GM10266 (cell line): ENCODE measurements around the gene RPL41.

Source experiments
- DNase-seq: peaks from one replicate; pipeline ENCODE4 v3.0.0; 2012; ENCODE audit errors: extremely low spot score
- CTCF ChIP-seq: IDR thresholded peaks from 2 replicates; pipeline ENCODE4 v1.5.1; 2012; ENCODE audit warnings: mild to moderate bottlenecking, low read depth; ENCODE audit not compliant: control insufficient read depth, insufficient read depth; ENCODE audit errors: missing control alignments

The RPL41 gene

GRCh38 chr12:56128670-56129205, 12.3 kb downstream of the RPL41 start:
- no peak for DNase-seq
- TF ChIP-seq CTCF, result no peak

- DNase-seq, result peak; percentile 52
- no peak for TF ChIP-seq CTCF
Measured at GRCh38 chr12:56129206-56129941, 12.9 kb downstream of the RPL41 start.

- no peak for DNase-seq
- TF ChIP-seq CTCF, result no peak
Measured at GRCh38 chr12:56129942-56130495, 13.6 kb downstream of the RPL41 start.

- no peak for DNase-seq
- no peak for TF ChIP-seq CTCF
Measured at GRCh38 chr12:56130876-56131275, 14.4 kb downstream of the RPL41 start.

GRCh38 chr12:56134897-56135296, 18.5 kb downstream of the RPL41 start:
- DNase-seq, result no peak
- no peak for TF ChIP-seq CTCF

GRCh38 chr12:56137853-56138571, 21.6 kb downstream of the RPL41 start:
- TF ChIP-seq CTCF, result no peak
- DNase-seq, result no peak
